ENCODE measurements around the gene OTUD4.
"Not testable (repeated sequence)": the region's sequence is repeated elsewhere in the genome, so short reads cannot be mapped to it uniquely, and the experiment has no call there.

OTUD4 gene, protein sequence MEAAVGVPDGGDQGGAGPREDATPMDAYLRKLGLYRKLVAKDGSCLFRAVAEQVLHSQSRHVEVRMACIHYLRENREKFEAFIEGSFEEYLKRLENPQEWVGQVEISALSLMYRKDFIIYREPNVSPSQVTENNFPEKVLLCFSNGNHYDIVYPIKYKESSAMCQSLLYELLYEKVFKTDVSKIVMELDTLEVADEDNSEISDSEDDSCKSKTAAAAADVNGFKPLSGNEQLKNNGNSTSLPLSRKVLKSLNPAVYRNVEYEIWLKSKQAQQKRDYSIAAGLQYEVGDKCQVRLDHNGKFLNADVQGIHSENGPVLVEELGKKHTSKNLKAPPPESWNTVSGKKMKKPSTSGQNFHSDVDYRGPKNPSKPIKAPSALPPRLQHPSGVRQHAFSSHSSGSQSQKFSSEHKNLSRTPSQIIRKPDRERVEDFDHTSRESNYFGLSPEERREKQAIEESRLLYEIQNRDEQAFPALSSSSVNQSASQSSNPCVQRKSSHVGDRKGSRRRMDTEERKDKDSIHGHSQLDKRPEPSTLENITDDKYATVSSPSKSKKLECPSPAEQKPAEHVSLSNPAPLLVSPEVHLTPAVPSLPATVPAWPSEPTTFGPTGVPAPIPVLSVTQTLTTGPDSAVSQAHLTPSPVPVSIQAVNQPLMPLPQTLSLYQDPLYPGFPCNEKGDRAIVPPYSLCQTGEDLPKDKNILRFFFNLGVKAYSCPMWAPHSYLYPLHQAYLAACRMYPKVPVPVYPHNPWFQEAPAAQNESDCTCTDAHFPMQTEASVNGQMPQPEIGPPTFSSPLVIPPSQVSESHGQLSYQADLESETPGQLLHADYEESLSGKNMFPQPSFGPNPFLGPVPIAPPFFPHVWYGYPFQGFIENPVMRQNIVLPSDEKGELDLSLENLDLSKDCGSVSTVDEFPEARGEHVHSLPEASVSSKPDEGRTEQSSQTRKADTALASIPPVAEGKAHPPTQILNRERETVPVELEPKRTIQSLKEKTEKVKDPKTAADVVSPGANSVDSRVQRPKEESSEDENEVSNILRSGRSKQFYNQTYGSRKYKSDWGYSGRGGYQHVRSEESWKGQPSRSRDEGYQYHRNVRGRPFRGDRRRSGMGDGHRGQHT

GRCh38 chr4:145180298-145181090 is at the start of gene OTUD4:
Gene OTUD4, minus strand, starts transcription at chr4:145180589. Its CDS starts 616 bp downstream, at chr4:145179973.
- Histone ChIP-seq H3K9me3 (ENCODE audit: severe bottlenecking) (no peaks in the 10 kb centered on the region), H3K27me3 (ENCODE audit: insufficient read depth, low read depth, severe bottlenecking) (no peaks in the 10 kb centered on the region), H3K4me3 (ENCODE audit: low read depth, low read length) (peak within 1 kb of the TSS; percentile 87), H3K36me3 (peaks cover 8% of the 10 kb centered on the region; the same call in 1 of the 2 replicates), H3K27ac (peak within 1 kb of the TSS; percentile 98)
- peak; percentile 28; the same call in 1 of the 2 replicates for TF ChIP-seq CTCF (IDR thresholded peaks at IDR 0.05; ENCODE audit: low read depth, low read length)
- DNase-seq, result peak; percentile 98

- not testable (repeated sequence) for H3K36me3 ChIP-seq; DNase-seq; H3K4me3 ChIP-seq (ENCODE audit: low read depth, low read length); H3K27me3 ChIP-seq (ENCODE audit: insufficient read depth, low read depth, severe bottlenecking); H3K9me3 ChIP-seq (ENCODE audit: severe bottlenecking); H3K27ac ChIP-seq
These were observed 42.8 kb upstream of the OTUD4 start for GRCh38 chr4:145223228-145223627.

- H3K27ac ChIP-seq; H3K27me3 ChIP-seq (ENCODE audit: insufficient read depth, low read depth, severe bottlenecking); H3K36me3 ChIP-seq; H3K9me3 ChIP-seq (ENCODE audit: severe bottlenecking); H3K4me3 ChIP-seq (ENCODE audit: low read depth, low read length); DNase-seq: not testable (repeated sequence)
These were observed 41.1 kb upstream of the OTUD4 start for GRCh38 chr4:145221529-145221928.

GRCh38 chr4:145219090-145219489 is 38.7 kb upstream of the OTUD4 start:
- no peaks in the 10 kb centered on the region for H3K27me3 ChIP-seq (ENCODE audit: insufficient read depth, low read depth, severe bottlenecking)
- no peaks in the 10 kb centered on the region for H3K9me3 ChIP-seq (ENCODE audit: severe bottlenecking)
- no peak overlapping the region for H3K4me3 ChIP-seq (ENCODE audit: low read depth, low read length)
- no peak overlapping the region for H3K27ac ChIP-seq
- no peak for DNase-seq
- H3K36me3 ChIP-seq, result no peaks in the 10 kb centered on the region
- no peak for TF ChIP-seq CTCF (IDR thresholded peaks at IDR 0.05; ENCODE audit: low read depth, low read length)

GRCh38 chr4:145218251-145218650 is 37.9 kb upstream of the OTUD4 start:
- no peak overlapping the region for H3K27ac ChIP-seq
- no peak for DNase-seq
- no peak for TF ChIP-seq CTCF (IDR thresholded peaks at IDR 0.05; ENCODE audit: low read depth, low read length)
- H3K36me3 ChIP-seq, result no peaks in the 10 kb centered on the region
- H3K27me3 ChIP-seq (ENCODE audit: insufficient read depth, low read depth, severe bottlenecking), result no peaks in the 10 kb centered on the region
- H3K9me3 ChIP-seq (ENCODE audit: severe bottlenecking), result no peaks in the 10 kb centered on the region
- no peak overlapping the region for H3K4me3 ChIP-seq (ENCODE audit: low read depth, low read length)

DNA sequence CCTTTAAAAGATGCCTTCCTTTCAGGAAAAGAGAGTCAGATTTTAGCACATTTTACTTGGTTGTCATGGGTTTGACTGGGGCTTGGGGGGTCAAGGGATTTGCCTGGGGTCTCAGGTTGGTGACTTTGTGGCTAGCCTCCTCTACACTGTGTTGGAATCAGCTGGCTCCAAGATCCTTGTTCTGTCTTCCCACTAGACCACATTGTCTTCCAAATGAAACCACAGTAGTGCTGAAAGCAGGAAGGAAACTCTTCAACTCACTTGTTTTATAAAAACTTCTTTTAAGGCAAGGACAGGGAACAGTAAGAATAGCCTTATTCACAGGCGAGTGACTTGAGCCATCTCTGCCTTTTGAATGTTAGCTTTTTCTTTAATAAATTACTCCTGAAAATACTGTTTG is 37.0 kb upstream of the OTUD4 start:
- H3K27ac ChIP-seq, result no peak overlapping the region
- H3K27me3 ChIP-seq (ENCODE audit: insufficient read depth, low read depth, severe bottlenecking), result no peaks in the 10 kb centered on the region
- no peak overlapping the region for H3K4me3 ChIP-seq (ENCODE audit: low read depth, low read length)
- H3K9me3 ChIP-seq (ENCODE audit: severe bottlenecking), result no peaks in the 10 kb centered on the region
- TF ChIP-seq CTCF (IDR thresholded peaks at IDR 0.05; ENCODE audit: low read depth, low read length), result no peak
- H3K36me3 ChIP-seq, result no peaks in the 10 kb centered on the region
- no peak for DNase-seq
